H1 (cell line): ENCODE results near the gene UBQLN4.

Experiments used
- CTCF ChIP-seq, 3 experiments: IDR thresholded peaks; 1 replicate in 2 of 3; 2 replicates in 1 of 3; pipeline versions ENCODE4 v1.5.1 to v1.6.1; 2011; ENCODE audit warnings: low read length in 3 of 3, mild to moderate bottlenecking in 3 of 3, inconsistent platforms in 2 of 3, low read depth in 1 of 3, moderate library complexity in 1 of 3; ENCODE audit not compliant: insufficient read depth in 1 of 3; ENCODE audit errors: control extremely low read depth in 1 of 3
- EP300 ChIP-seq, 2 experiments: IDR thresholded peaks; 1 replicate in 1 of 2; 2 replicates in 1 of 2; pipeline ENCODE4 v1.6.1; 2011 to 2012; ENCODE audit warnings: low read depth in 2 of 2, low read length in 2 of 2, mild to moderate bottlenecking in 2 of 2, borderline replicate concordance in 1 of 2, inconsistent platforms in 1 of 2, moderate library complexity in 1 of 2
- POLR2A ChIP-seq, 2 experiments: IDR thresholded peaks; 1 replicate in 1 of 2; 2 replicates in 1 of 2; pipeline ENCODE4 v1.6.1; 2011; ENCODE audit warnings: low read depth in 2 of 2, low read length in 2 of 2, mild to moderate bottlenecking in 2 of 2; ENCODE audit errors: control extremely low read depth in 1 of 2
- SIN3A ChIP-seq, 2 experiments: IDR thresholded peaks in 1 of 2; conservative IDR thresholded peaks in 1 of 2; 2 replicates each; pipeline ENCODE4 v1.6.1; 2011 to 2012; ENCODE audit warnings: low read length in 2 of 2, improper control_type of control experiment in 1 of 2, low read depth in 1 of 2, mild to moderate bottlenecking in 1 of 2
- SRF ChIP-seq: IDR thresholded peaks from 2 replicates; pipeline ENCODE4 v1.6.1; 2011; ENCODE audit warnings: mild to moderate bottlenecking, low read depth, low read length, moderate library complexity
- YY1 ChIP-seq: IDR thresholded peaks from 2 replicates; pipeline ENCODE4 v1.6.1; 2011; ENCODE audit warnings: low read depth, mild to moderate bottlenecking, low read length

GRCh38 chr1:156056326-156056849, 2.8 kb upstream of the UBQLN4 start:
- TF ChIP-seq CTCF (IDR thresholded peaks at IDR 0.05; ENCODE audit: control extremely low read depth in 1 of 3, insufficient read depth in 1 of 3, low read depth in 1 of 3, low read length in 3 of 3) (no peak), POLR2A (IDR thresholded peaks at IDR 0.05; ENCODE audit: control extremely low read depth in 1 of 2, low read depth in 2 of 2, low read length in 2 of 2) (no peak), SIN3A (conservative IDR thresholded peaks at IDR 0.05 in 1 of 2, IDR thresholded peaks at IDR 0.05 in 1 of 2; ENCODE audit: low read depth in 1 of 2, low read length in 2 of 2) (no peak), EP300 (IDR thresholded peaks at IDR 0.05; ENCODE audit: borderline replicate concordance in 1 of 2, low read depth in 2 of 2, low read length in 2 of 2) (no peak), YY1 (no peak), SRF (no peak)
